ENCODE measurements around the gene SPTBN4.

Gene SPTBN4

DNA sequence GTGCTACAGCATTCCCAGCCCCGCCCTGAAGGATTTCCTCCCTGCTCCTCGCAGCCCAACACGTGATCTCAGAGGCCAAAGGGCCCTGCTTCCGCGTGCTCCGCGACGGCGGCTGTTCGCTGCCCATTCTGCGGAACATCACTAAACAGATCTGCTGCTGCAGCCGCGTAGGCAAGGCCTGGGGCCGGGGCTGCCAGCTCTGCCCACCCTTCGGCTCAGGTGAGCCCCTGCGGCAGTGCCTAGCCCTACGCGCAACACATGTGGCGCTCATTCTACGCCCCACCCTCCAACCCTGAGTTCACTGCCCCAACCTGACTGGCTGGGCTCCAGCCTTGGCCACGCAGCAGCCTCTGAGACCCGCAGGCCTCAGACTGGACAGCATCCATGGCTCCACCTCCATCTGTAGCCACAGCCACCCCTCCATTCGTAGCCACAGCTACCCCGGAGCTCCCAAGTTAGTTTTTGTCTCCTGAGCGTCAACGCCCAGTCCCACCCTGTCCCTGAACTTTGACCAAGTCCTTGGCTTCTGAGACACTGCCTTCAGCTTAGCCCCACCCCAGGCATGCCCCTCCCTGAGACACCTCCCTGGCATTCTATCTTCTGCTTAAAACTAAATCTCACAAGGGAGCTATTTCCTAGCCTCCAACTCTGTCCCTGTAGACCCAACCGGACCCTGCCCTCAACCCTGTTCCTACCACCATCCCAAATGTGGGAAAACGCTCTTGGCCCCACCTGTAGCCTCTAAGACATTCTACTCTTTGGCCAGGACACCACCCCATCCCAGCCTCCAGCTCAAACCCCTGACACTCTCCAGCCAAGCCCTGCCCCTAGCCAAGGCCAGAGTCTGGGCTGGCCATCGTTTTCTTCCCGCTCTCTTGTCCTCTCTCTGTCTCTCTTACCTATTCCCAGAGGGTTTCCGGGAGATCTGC, 140.8 kb downstream of the SPTBN4 start:
- DNase-seq: no peak

DNA sequence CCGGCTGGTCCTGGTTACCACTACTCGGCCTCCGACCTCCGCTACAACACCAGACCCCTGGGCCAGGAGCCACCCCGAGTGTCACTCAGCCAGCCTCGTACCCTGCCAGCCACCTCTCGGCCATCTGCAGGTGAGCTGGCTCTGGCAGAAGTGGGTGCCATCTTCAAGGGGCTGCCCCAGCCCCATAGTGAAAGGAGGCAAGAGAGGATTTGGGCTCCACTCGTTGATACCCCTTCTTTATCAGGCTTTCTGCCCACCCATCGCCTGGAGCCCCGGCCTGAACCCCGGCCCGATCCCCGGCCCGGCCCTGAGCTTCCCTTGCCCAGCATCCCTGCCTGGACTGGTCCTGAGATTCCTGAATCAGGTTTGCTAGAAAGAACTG, 141.4 kb downstream of the SPTBN4 start:
- no peak for DNase-seq

GRCh38 chr19:40608957-40609356, 142.2 kb downstream of the SPTBN4 start:
- DNase-seq: no peak

GRCh38 chr19:40609561-40610395, 143.0 kb downstream of the SPTBN4 start:
- DNase-seq: peak; percentile 87

GRCh38 chr19:40610396-40611064, 143.7 kb downstream of the SPTBN4 start:
- DNase-seq: peak; percentile 81

- peak; percentile 47 for DNase-seq
Measured at GRCh38 chr19:40611096-40611495, 144.3 kb downstream of the SPTBN4 start.

DNA sequence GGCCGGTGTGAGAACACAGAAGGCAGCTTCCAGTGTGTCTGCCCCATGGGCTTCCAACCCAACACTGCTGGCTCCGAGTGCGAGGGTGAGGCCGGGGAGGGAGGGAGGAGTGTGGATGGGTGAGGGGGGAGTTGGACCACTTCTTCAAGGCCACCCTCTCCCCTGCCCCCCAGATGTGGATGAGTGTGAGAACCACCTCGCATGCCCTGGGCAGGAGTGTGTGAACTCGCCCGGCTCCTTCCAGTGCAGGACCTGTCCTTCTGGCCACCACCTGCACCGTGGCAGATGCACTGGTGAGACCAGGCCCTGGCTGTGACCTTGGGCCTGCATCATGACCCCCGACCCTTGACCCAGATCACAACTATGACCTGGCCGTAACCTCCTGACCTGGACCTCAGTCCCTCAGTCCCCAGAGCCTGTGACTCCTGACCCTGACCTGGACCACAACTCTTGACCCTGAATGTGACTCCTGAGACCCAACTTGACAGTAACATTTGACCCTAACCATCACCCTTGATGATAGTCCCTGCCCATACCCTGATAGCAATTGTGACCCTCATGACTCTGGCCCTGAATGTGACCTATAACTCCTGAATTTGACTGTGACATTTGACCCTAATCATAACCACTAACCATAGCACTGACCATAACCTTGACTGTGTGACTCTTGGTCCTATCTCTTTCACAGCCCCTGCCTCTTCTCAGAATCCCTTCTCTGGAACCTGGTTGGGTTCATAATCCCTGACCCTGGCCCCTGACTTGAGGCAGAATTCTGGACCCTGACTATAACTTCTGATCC, 145.3 kb downstream of the SPTBN4 start:
- no peak for DNase-seq

- DNase-seq: peak; percentile 73
Measured at GRCh38 chr19:40612831-40613689, 146.3 kb downstream of the SPTBN4 start.

DNA sequence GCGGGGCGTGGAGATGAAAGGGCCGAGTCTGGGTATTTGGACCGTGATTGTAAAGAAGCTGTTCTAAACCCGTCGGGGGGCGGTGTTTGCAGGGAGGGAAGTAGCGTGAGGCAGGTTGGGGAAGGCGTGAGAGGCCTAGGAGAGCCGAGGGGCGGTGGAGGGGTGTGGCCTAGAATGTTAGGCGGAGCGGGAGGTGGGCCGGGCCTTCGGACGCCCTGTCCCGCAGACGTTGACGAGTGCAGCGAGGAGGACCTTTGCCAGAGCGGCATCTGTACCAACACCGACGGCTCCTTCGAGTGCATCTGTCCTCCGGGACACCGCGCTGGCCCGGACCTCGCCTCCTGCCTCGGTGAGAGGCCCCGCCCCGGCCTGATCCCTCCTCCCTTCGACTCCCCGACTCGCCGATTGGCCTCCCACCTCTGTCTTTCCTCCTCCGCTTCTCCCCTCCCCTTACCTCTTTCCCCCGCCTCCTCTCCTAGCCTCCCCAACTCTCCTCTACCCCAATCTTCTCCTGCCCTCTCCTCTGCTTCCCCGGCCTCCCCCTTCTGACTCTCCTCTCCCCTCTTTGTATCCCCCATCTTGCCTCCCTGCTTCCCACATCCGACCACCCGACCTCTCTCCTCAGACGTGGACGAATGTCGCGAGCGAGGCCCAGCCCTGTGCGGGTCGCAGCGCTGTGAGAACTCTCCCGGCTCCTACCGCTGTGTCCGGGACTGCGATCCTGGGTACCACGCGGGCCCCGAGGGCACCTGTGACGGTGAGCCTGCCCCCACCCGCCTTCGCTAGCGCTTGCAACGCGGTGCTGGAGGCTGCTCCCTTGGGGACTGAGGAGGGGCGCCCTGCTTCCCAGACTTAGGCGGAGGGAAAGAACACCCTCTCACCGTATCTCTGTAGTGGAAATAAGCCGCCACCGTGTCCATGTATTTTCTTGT, 147.2 kb downstream of the SPTBN4 start:
- peak; percentile 90 for DNase-seq

GRCh38 chr19:40614622-40615411, 148.0 kb downstream of the SPTBN4 start:
- DNase-seq: peak; percentile 92

GRCh38 chr19:40616178-40616577, 149.4 kb downstream of the SPTBN4 start:
- DNase-seq: no peak

DNA sequence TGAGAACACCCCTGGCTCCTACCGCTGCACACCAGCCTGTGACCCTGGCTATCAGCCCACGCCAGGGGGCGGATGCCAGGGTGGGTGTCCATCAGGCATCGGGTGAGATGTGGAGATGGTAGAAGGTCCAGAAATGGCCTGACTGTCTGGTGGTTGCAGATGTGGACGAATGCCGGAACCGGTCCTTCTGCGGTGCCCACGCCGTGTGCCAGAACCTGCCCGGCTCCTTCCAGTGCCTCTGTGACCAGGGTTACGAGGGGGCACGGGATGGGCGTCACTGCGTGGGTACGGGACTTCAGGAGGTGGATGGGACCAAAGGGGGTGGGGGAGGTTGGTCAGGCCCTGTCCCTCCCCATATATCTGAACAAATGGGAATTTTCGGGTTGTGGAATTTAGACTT, 150.1 kb downstream of the SPTBN4 start:
- no peak for DNase-seq

DNA sequence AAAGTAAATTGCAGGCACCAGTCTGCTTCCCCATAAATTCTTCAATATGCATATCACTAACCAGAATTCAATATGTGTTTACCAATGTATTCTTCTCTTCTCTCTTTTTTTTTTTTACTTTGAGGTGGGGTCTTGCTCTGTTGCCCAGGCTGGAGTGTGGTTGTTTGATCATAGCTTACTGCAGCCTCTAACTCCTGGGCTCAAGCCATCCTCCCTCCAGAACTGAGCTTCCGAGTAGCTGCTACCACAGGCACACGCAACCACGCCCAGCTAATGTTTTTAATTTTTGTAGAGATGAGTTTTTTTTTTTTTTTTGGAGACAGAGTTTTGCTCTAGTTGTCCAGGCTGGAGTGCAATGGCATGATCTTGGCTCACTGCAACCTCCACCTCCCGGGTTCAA, 151.2 kb downstream of the SPTBN4 start:
- DNase-seq: no peak

DNA sequence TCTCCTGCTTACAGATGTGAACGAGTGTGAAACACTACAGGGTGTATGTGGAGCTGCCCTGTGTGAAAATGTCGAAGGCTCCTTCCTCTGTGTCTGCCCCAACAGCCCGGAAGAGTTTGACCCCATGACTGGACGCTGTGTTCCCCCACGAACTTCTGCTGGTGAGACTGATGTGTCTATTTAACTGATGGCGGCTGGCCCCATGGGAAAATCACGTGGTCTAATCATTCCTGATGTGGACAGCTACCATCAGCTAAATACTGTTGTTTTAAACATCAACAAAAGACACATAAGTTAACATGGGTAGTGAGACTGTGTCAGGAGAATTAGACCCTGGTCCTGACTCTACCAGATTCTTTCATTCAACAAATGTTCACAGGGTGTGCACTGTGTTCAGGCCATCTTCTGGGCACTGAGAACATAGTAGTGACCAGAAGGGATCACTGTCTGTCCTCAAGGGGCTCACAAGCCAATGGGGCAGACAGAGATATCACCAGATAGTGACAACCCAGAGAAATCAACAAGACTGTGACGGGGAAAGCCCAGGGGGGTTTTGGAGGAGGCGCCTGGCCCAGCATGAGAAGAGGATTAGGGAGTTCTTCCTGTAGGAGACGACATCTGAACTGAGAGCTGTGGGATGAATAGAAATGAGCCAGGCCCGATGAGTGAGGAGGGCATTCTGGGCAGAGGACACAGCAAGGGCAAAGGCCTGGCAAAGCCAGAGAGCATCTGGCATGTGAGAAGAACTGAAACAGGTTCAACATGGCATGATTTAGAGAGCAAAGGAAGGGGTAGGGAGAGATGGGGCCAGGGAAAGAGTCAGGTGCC, 152.7 kb downstream of the SPTBN4 start:
- DNase-seq: no peak

- no peak for DNase-seq
Measured at GRCh38 chr19:40620161-40620485, 153.3 kb downstream of the SPTBN4 start.

DNA sequence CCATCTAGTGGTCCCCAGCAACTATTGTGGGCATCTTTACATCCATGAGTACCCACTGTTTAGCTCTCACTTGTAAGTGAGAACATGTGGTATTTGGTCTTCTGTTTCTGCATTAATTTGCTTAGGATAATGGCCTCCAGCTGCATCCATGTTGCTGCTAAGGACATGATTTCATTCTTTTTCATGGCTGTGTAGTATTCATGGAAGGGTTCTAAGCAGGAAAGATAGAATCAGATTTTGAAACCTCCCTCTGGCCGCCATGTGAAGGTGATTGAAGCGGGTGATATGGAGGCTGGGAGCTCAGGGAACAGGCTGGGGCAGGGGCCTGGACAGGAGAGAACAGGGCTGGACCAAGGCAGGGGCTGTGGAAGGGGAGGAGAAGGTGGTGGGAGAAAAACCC, 154.5 kb downstream of the SPTBN4 start:
- no peak for DNase-seq

GRCh38 chr19:40621966-40622772, 155.4 kb downstream of the SPTBN4 start:
- no peak for DNase-seq

DNA sequence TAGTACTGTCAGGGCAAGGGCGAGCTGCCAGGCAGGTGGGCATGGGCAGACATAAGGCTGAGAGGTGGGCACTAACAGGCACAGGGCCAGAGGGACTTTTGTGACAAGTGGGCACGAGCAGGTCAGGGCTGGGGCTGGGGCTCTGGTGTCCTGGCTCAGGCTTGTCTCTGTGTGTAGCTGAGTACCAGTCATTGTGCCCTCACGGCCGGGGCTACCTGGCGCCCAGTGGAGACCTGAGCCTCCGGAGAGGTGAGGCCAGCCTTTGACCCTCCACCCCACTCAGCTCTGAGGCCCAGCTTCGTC, 155.9 kb downstream of the SPTBN4 start:
- no peak for DNase-seq

All from CD4-positive, alpha-beta T cell treated with Interleukin-6 for 4 hours (primary cell).